Measurements from ENCODE around the gene LRRC73.
"Not testable (repeated sequence)": the region's sequence is repeated elsewhere in the genome, so short reads cannot be mapped to it uniquely, and the experiment has no call there.

The LRRC73 gene, protein sequence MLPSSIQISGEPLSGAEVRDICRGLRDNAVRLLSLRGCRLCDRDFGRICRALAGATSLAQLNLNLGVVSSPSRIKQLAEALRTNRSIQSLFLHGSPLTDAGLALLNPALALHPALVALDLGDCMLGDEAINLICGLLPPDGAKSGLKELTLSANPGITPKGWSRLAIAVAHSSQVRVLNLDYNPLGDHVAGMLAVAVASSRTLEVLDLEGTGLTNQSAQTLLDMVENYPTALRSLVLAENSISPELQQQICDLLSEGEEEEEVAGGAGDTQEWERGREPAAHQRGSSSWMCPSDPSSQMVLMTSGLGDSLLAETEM

GRCh38 chr6:43509984-43510826 lies at the start of gene LRRC73:
Gene LRRC73 (minus strand): TSS chr6:43510346. CDS start chr6:43509785, 561 bp downstream.
- peak; percentile 88 for DNase-seq

DNA sequence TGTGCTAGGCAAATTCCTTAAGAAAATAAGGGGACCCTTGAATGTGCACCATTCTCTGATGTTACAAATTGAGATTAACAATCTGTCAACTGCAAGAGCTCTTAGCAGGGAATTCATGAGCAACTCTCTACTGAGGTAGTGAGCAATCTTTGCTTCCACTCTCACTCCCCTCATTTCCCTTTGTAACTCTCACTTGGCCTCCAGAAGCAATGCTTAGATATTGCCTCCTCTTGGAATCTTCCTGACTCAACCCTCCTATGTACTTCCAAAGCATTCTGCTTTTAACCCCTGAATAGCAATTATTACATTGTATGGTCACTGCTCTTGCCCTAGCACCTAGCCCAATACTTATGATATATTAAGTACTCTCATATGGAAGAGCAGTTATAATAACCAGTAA lies 49.2 kb upstream of the LRRC73 start:
- DNase-seq: no peak

GRCh38 chr6:43557620-43558019 lies 47.5 kb upstream of the LRRC73 start:
- not testable (repeated sequence) for DNase-seq

- DNase-seq: no peak
These were observed 37.1 kb upstream of the LRRC73 start for GRCh38 chr6:43547222-43547621.

DNA sequence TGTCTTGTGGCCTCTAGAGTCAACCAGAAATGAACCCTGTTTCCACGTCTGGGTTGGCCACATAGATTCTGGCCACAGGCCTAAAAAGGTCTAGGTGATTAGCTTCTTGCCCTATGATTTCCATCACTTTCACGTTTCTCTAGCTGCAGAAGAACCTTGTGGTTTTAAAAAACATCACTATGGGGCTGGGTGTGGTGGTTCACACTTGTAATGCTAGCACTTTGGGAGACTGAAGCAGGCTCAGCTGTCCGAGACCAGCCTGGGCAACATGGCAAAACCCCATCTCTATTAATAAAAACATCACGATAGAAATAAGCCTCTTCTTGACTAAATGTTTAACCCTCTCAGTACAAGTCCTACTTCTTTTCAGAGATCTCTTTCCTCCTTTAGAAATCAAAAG lies 34.3 kb upstream of the LRRC73 start:
- no peak for DNase-seq

- DNase-seq: no peak
These were observed 31.8 kb upstream of the LRRC73 start for GRCh38 chr6:43541774-43542471.

- DNase-seq: no peak
These were observed 30.4 kb upstream of the LRRC73 start for GRCh38 chr6:43540507-43540906.

DNA sequence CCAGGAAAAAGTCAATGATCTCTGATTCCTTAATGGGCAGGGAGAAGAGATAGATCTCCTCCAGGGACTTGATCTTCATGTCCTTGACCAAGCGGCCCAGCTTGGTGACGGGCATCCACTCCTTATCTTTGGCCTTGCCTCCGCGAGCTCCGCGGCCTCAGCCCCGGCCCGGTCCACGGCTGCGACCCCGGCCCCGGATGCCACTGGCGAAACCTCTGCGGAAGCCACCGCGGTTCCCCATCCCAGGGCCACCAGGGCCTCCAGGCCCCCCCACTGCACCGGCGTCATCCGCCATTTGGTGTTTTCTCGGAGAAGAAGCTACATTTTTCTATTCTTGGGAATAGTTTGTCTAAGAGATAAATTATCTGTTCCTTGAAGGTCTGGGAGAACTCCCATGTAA lies 29.3 kb upstream of the LRRC73 start:
- DNase-seq: not testable (repeated sequence)

- not testable (repeated sequence) for DNase-seq
These were observed 28.8 kb upstream of the LRRC73 start for GRCh38 chr6:43538986-43539385.

DNA sequence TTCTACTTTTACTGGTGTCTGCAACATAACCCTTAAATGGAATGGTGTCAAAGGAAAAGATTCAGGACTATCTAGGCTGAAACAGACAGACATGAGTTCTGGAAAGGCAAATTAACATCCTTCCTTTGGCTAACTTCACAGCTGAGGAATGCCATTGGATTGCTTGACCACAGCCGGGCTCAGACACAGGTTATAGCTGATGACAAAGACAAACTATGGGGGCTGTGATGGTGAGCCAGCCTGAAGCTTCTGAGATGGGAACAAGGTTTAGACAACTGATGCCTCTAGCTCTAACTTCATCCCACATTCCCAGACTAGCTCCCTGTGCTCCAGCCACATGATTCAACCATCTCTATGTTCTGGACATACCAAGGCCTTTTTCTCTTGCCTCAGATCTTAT lies 22.1 kb upstream of the LRRC73 start:
- DNase-seq: no peak

DNA sequence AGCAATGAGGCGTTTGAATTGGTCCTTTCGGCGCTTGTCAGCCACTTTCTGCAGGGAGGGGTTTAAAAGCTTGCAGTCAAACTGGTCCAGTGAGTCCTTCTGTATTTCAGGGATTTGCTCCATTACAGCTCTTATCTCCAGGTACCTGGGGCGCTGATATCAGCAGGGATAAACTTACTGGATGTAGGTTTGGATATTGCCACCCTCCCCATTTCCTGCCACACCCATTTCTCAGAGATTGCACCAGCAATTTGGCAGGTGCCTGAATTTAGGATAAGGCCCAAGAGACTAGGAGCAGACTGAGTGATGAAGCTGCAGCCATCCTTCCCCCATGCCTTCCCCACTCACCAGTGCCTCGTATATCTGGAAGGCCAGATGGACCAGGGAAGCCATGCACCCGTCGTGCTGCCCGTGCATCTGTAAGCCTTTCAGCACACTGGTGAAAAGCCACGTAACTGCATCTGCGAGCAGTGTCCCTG lies 14.4 kb upstream of the LRRC73 start:
- DNase-seq: no peak

- no peak for DNase-seq
These were observed 13.1 kb upstream of the LRRC73 start for GRCh38 chr6:43523284-43523683.

- no peak for DNase-seq
These were observed 12.6 kb upstream of the LRRC73 start for GRCh38 chr6:43522547-43523261.

DNA sequence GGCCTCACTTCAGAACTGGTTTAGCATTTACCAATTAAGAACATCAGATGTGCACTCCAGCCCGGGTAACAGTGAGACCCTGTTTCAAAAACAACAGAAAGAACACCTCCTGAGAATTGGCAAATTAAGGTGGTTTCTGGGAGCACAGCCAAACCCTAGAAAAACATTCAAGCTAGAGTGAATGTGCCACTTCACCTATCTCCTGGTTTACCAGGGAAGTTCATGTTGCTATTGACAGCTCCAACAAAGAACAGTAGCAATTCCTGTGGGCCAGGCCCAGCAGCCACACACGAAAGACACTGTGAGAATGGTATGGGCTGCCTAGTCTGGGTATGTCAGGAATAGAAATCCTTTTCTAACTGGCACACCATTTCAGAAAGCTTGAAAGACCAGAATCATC lies 11.7 kb upstream of the LRRC73 start:
- DNase-seq: no peak

- no peak for DNase-seq
These were observed 10.0 kb upstream of the LRRC73 start for GRCh38 chr6:43520097-43520496.

GRCh38 chr6:43517505-43518357 lies 7.6 kb upstream of the LRRC73 start:
- DNase-seq: no peak

DNA sequence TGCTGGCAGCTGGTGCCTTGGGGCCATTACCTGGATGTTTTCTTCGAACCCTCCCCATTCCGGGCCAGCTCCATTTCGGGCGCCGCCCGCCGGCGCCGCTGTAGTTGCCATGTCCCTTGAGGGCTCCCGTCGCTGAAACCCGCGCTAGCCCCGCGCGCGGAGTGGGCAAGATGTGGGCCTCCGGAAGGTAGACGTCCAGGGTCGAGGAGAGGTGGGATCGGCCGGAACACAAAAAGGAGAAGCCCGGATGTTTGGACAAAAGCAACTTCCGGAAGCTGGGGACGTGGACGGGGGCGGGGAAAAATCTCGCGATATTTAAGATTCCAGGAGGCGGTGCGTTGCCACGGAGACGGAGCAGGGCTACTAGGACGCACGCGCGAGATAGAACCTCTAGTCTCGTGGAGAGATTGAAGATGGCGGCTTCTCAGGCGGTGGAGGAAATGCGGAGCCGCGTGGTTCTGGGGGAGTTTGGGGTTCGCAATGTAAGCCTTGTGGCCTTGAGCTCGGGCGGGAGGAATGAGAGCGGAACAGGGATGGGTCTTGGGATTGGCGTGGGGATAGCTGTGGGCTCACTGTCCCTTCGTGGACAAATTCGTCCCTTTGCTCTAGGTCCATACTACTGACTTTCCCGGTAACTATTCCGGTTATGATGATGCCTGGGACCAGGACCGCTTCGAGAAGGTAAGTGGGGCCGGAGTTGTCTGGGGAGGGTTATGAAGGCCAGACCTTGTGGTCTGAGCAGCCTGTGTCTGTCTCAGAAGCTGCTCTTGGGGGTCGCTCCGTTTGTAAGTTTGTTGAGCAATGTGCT lies 6.8 kb upstream of the LRRC73 start, which contains the start of the genes POLR1C and YIPF3:
Gene POLR1C (plus strand): TSS at position 393 of the 808 bp plus-strand sequence. CDS start 21 bp downstream, at position 414.
Gene YIPF3 (minus strand): TSS at position 230 of the 808 bp plus-strand sequence. CDS start 119 bp downstream, at position 111.
- DNase-seq: peak; percentile 98

GRCh38 chr6:43516367-43516696 lies 6.2 kb upstream of the LRRC73 start:
- no peak for DNase-seq

GRCh38 chr6:43515808-43516207 lies 5.7 kb upstream of the LRRC73 start:
- no peak for DNase-seq

DNA sequence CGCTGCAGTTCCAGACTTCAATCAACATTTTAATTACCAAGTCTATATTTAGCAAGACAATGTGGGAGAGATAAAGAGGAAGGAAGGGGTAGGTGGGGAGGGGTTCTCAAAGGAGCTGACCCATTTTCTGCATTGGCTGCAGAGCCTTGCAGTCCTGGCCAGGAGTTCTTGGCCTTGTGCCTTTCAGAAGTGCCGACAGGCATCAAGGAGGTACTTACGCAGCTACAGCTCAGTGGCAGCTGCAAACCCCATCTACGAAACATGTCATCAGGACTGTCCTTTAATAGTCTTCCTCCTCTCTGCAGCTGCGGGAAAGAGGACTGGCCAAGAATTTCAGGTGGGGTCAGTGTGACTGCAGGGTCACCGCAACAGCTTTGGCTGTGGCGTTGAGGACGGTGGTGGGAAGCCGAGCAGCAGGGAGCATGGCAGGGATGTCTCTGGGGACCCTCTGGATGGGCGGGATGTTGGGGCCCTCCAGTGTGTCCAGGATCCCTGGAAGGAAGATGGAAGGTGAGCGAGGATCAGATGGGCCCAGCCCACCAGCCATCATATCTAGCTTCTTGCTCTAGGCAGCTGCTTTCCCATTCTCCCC lies 1.8 kb upstream of the LRRC73 start:
- DNase-seq: no peak
